Uterus (tissue), 2 donors: ENCODE results near the gene MAN1B1.

ENCODE experiments used
- POLR2A ChIP-seq, 2 donors: fragments of 450-650 bp; IDR thresholded peaks; one replicate each; pipeline ENCODE4 v1.6.1; 2016; ENCODE audit warnings: antibody characterized with exemption in 2 of 2, mild to moderate bottlenecking in 1 of 2, moderate library complexity in 1 of 2
- TF ChIP-seq, protein P1 (sequence below), 4 experiments: fragments of 200-600 bp in 2 of 4; fragments of 450-650 bp in 2 of 4; sonication (generic) in 2 of 4; IDR thresholded peaks; one replicate each; pipeline ENCODE4 v1.5.1; 2016 to 2019; ENCODE audit warnings: antibody characterized with exemption in 4 of 4, mild to moderate bottlenecking in 2 of 4, moderate library complexity in 1 of 4

GRCh38 chr9:137150617-137151457, 64.1 kb downstream of the MAN1B1 start:
- TF ChIP-seq, protein P1, sequence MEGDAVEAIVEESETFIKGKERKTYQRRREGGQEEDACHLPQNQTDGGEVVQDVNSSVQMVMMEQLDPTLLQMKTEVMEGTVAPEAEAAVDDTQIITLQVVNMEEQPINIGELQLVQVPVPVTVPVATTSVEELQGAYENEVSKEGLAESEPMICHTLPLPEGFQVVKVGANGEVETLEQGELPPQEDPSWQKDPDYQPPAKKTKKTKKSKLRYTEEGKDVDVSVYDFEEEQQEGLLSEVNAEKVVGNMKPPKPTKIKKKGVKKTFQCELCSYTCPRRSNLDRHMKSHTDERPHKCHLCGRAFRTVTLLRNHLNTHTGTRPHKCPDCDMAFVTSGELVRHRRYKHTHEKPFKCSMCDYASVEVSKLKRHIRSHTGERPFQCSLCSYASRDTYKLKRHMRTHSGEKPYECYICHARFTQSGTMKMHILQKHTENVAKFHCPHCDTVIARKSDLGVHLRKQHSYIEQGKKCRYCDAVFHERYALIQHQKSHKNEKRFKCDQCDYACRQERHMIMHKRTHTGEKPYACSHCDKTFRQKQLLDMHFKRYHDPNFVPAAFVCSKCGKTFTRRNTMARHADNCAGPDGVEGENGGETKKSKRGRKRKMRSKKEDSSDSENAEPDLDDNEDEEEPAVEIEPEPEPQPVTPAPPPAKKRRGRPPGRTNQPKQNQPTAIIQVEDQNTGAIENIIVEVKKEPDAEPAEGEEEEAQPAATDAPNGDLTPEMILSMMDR (IDR thresholded peaks at IDR 0.05), result no peak
- TF ChIP-seq POLR2A (IDR thresholded peaks at IDR 0.05), result no peak
